RPMI8226 (cell line): ENCODE results near the gene SNRPA.
"Not testable (repeated sequence)": the region's sequence is repeated elsewhere in the genome, so short reads cannot be mapped to it uniquely, and the experiment has no call there.

Experiments
- DNase-seq: peaks from one replicate; pipeline ENCODE4 v3.0.0-alpha.2; 2015

SNRPA gene

GRCh38 chr19:40777937-40778705 lies 27.1 kb downstream of the SNRPA start, which contains the start of gene RAB4B:
Gene RAB4B (plus strand): TSS chr19:40778247. CDS start chr19:40778376, 129 bp downstream.
- peak; percentile 98 for DNase-seq

- no peak for DNase-seq
These were observed 27.8 kb downstream of the SNRPA start for GRCh38 chr19:40778706-40779284.

GRCh38 chr19:40780582-40780981 lies 29.6 kb downstream of the SNRPA start:
- DNase-seq = no peak

GRCh38 chr19:40781140-40781539 lies 30.1 kb downstream of the SNRPA start:
- DNase-seq = no peak

GRCh38 chr19:40783711-40784110 lies 32.7 kb downstream of the SNRPA start:
- no peak for DNase-seq

- not testable (repeated sequence) for DNase-seq
These were observed 33.1 kb downstream of the SNRPA start for GRCh38 chr19:40784146-40784545.

- no peak for DNase-seq
These were observed 34.5 kb downstream of the SNRPA start for GRCh38 chr19:40785526-40785925.

- DNase-seq = no peak
These were observed 35.3 kb downstream of the SNRPA start for GRCh38 chr19:40786060-40787037.

GRCh38 chr19:40791349-40791748 lies 40.3 kb downstream of the SNRPA start:
- no peak for DNase-seq

- no peak for DNase-seq
These were observed 41.0 kb downstream of the SNRPA start for GRCh38 chr19:40791996-40792395.

GRCh38 chr19:40797166-40797962 lies 46.4 kb downstream of the SNRPA start:
- DNase-seq = no peak

- peak; percentile 68 for DNase-seq
These were observed 47.1 kb downstream of the SNRPA start for GRCh38 chr19:40797963-40798682.

GRCh38 chr19:40798683-40799557 lies 47.9 kb downstream of the SNRPA start, which contains the start of gene EGLN2:
Gene EGLN2 (plus strand): TSS chr19:40799191. CDS start chr19:40800573, 1,382 bp downstream.
- peak; percentile 99 for DNase-seq

- peak; percentile 10 for DNase-seq
These were observed 48.7 kb downstream of the SNRPA start for GRCh38 chr19:40799558-40800338.

- no peak for DNase-seq
These were observed 49.5 kb downstream of the SNRPA start for GRCh38 chr19:40800339-40800996.

- DNase-seq = no peak
These were observed 50.0 kb downstream of the SNRPA start for GRCh38 chr19:40800997-40801377.

- no peak for DNase-seq
These were observed 50.7 kb downstream of the SNRPA start for GRCh38 chr19:40801426-40802299.
